SK-N-SH (cell line): ENCODE data around the gene CDH13. TPM values are rescaled to one million over a fixed set of nuclear protein-coding genes. Genes with fewer than 3 reads are reported as not detected.

Experiments used
- CTCF ChIA-PET: fragments of 300-600, 350-600 bp; formaldehyde crosslinking; extraction: SDS; loops from one replicate; lab custom pipeline; 2021; lab: Yijun Ruan, JAX
- POLR2A ChIA-PET: fragments of 350-600 bp; sonication (Branson Sonifier 250); formaldehyde crosslinking; extraction: SDS; loops from one replicate; lab custom pipeline; 2020; ENCODE audit warnings: antibody characterized with exemption, inconsistent platforms; lab: Yijun Ruan, JAX
- DNase-seq: peaks from one replicate; pipeline ENCODE4 v3.0.0; 2012
- H2AFZ ChIP-seq: fragments of 200-600 bp; sonication (generic); 2 replicates; pipeline ENCODE4 v1.8.1; 2016; ENCODE audit warnings: antibody characterized with exemption, mild to moderate bottlenecking, low read depth
- H3F3A ChIP-seq: fragments of 200-600 bp; sonication (generic); replicated peaks from 2 replicates; pipeline ENCODE3; 2016; ENCODE audit warnings: antibody characterized with exemption, mild to moderate bottlenecking; ENCODE audit not compliant: insufficient read depth
- H3K27ac ChIP-seq, 2 experiments: fragments of 200-500 bp in 1 of 2; fragments of 200-600 bp in 1 of 2; sonication (Bioruptor generic) in 1 of 2; sonication (generic), shearing (Covaris generic) in 1 of 2; 2 replicates each; pipeline versions ENCODE4 v1.5.1 to v1.6.1; 2014 to 2016; ENCODE audit warnings: low read depth in 2 of 2, inconsistent platforms in 1 of 2, low read length in 1 of 2, mild to moderate bottlenecking in 1 of 2, mixed read lengths in 1 of 2
- H3K27me3 ChIP-seq: fragments of 200-600 bp; sonication (generic), shearing (Covaris generic); 2 replicates; pipeline ENCODE4 v1.6.1; 2016; ENCODE audit warnings: mixed run types; ENCODE audit not compliant: insufficient read depth
- H3K36me3 ChIP-seq, 2 experiments: fragments of 200-500 bp in 1 of 2; fragments of 200-600 bp in 1 of 2; sonication (Bioruptor generic) in 1 of 2; sonication (generic) in 1 of 2; replicated peaks in 1 of 2; 2 replicates each; pipeline versions ENCODE3 to v1.5.1; 2014 to 2016; ENCODE audit warnings: low read length in 1 of 2, mild to moderate bottlenecking in 1 of 2; ENCODE audit not compliant: insufficient read depth in 2 of 2, control insufficient read depth in 1 of 2
- H3K4me1 ChIP-seq, 2 experiments: fragments of 200-500 bp in 1 of 2; fragments of 200-600 bp in 1 of 2; sonication (Bioruptor generic) in 1 of 2; sonication (generic), shearing (Covaris generic) in 1 of 2; 2 replicates each; pipeline versions ENCODE4 v1.5.1 to v1.6.1; 2014 to 2016; ENCODE audit warnings: low read depth in 1 of 2, low read length in 1 of 2, mixed run types in 1 of 2; ENCODE audit not compliant: insufficient read depth in 2 of 2, control insufficient read depth in 1 of 2
- H3K4me2 ChIP-seq: fragments of 200-600 bp; sonication (generic), shearing (Covaris generic); 2 replicates; pipeline ENCODE4 v1.6.1; 2017; ENCODE audit warnings: mixed run types
- H3K4me3 ChIP-seq, 2 experiments: fragments of 200-500 bp in 1 of 2; fragments of 200-600 bp in 1 of 2; sonication (Bioruptor generic) in 1 of 2; sonication (generic), shearing (Covaris generic) in 1 of 2; 2 replicates each; pipeline versions ENCODE4 v1.5.1 to v1.8.1; 2014 to 2016; ENCODE audit warnings: low read depth in 2 of 2, inconsistent platforms in 1 of 2, low read length in 1 of 2, mild to moderate bottlenecking in 1 of 2, mixed read lengths in 1 of 2, moderate library complexity in 1 of 2
- H3K79me2 ChIP-seq: fragments of 200-600 bp; sonication (generic); 2 replicates; pipeline ENCODE4 v1.8.1; 2017; ENCODE audit warnings: mild to moderate bottlenecking; ENCODE audit not compliant: insufficient read depth
- H3K9ac ChIP-seq: fragments of 200-600 bp; sonication (generic); 2 replicates; pipeline ENCODE4 v1.6.1; 2017; ENCODE audit warnings: mixed run types
- H3K9me2 ChIP-seq: fragments of 200-600 bp; sonication (generic); 2 replicates; pipeline ENCODE4 v1.6.1; 2017; ENCODE audit warnings: mixed run types
- H3K9me3 ChIP-seq: fragments of 200-600 bp; sonication (generic); 2 replicates; pipeline ENCODE4 v1.6.1; 2017; ENCODE audit warnings: mixed run types, mild to moderate bottlenecking, moderate library complexity
- H4K20me1 ChIP-seq: fragments of 200-600 bp; sonication (generic); 2 replicates; pipeline ENCODE4 v1.6.1; 2017; ENCODE audit warnings: mild to moderate bottlenecking, mixed run types; ENCODE audit not compliant: insufficient read depth
- CHD2 ChIP-seq: fragments of 150-350 bp; IDR thresholded peaks from 2 replicates; pipeline ENCODE4 v1.6.1; 2018; ENCODE audit warnings: low read length; ENCODE audit not compliant: partially characterized antibody
- ELF1 ChIP-seq: IDR thresholded peaks from 2 replicates; pipeline ENCODE4 v1.4.0; 2012
- EP300 ChIP-seq, 2 experiments: IDR thresholded peaks; 2 replicates each; pipeline versions ENCODE4 v1.4.0 to v1.6.1; 2012; ENCODE audit warnings: borderline replicate concordance in 1 of 2, low read depth in 1 of 2, low read length in 1 of 2
- FOXM1 ChIP-seq: IDR thresholded peaks from 2 replicates; pipeline ENCODE4 v1.4.0; 2012; ENCODE audit warnings: low read depth, mild to moderate bottlenecking
- GATA2 ChIP-seq: sonication (generic); formaldehyde crosslinking; IDR thresholded peaks from 2 replicates; pipeline ENCODE4 v1.5.0; 2020; ENCODE audit warnings: mild to moderate bottlenecking, missing genetic modification reagents
- NRF1 ChIP-seq: IDR thresholded peaks from 2 replicates; pipeline ENCODE4 v1.6.1; 2012; ENCODE audit warnings: low read depth, mild to moderate bottlenecking, low read length
- RAD21 ChIP-seq: IDR thresholded peaks from 2 replicates; pipeline ENCODE4 v1.6.1; 2012; ENCODE audit warnings: mild to moderate bottlenecking, low read length
- SIN3A ChIP-seq: IDR thresholded peaks from 2 replicates; pipeline ENCODE4 v1.6.1; 2012; ENCODE audit warnings: low read depth, mild to moderate bottlenecking, low read length, moderate library complexity, borderline replicate concordance
- SMC3 ChIP-seq: IDR thresholded peaks from 2 replicates; pipeline ENCODE4 v1.6.1; 2012; ENCODE audit warnings: low read depth, low read length, improper control_type of control experiment
- WGBS: methylation state at CpG from one replicate; pipeline ENCODE4 v1.1.6; 2017; ENCODE audit warnings: low lambda C conversion rate; 5-methylcytosine and 5-hydroxymethylcytosine counted together
- polyA plus RNA-seq, 3 experiments: library from polyadenylated mRNA; depleted of rRNA; stranded (reverse); fragments of >200 nt; gene quantifications; 2 replicates each; pipeline ENCODE4 v1.2.3, GENCODE V29; 2012
- TF ChIP-seq, protein P1 (sequence below): fragments of 150-350 bp; IDR thresholded peaks from 2 replicates; pipeline ENCODE4 v1.6.1; 2017; ENCODE audit warnings: antibody characterized with exemption, low read length, low read depth, borderline replicate concordance
- TF ChIP-seq, protein P2 (sequence below): IDR thresholded peaks from 2 replicates; pipeline ENCODE4 v1.4.0; 2012; ENCODE audit warnings: low read depth, borderline replicate concordance
- TF ChIP-seq, protein P3 (sequence below): fragments of 150-350 bp; IDR thresholded peaks from 2 replicates; pipeline ENCODE4 v1.6.1; 2016; ENCODE audit warnings: mild to moderate bottlenecking, low read depth, low read length

CDH13 gene
- polyA plus RNA-seq, 1 of the 3 experiments (the other 2 are of a cell fraction), result 93.0 TPM

DNA sequence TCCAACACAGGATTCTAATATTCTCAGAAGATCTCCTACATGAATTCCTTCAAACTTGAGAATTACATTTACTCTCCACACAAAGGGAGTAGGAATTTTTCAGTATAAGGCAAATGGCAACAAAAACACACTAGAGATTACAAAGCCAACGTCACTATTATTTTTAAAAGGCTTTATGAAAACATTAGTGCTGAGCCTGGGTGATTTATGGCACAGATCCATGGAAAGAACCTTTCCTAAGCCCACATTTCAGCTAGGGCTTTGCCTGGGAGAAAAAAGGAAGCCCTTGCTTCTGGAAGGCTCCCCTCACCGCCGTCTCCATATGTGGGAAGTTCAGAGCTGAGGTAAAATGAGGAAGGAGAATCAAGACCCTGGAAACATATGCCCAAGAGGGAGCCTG lies 681.6 kb downstream of the CDH13 start:
- Histone ChIP-seq H2AFZ (no peak overlapping the region), H3K4me2 (no peak overlapping the region), H3K27me3 (no peaks in the 10 kb centered on the region), H3K9me3 (no peaks in the 10 kb centered on the region), H3K9me2 (no peaks in the 10 kb centered on the region), H3K4me1 (peaks cover 0 to 6% of the 10 kb centered on the region in 2 experiments; a peak in 2 of 4 replicates), H4K20me1 (no peaks in the 10 kb centered on the region), H3K27ac (no peak overlapping the region; a peak in 1 of 4 replicates), H3K9ac (no peak overlapping the region), H3K79me2 (no peaks in the 10 kb centered on the region), H3K36me3 (no peaks in the 10 kb centered on the region), H3F3A (peaks cover 24% of the 10 kb centered on the region), H3K4me3 (no peak overlapping the region)
- DNase-seq, result no peak
- TF ChIP-seq ELF1 (no peak), GATA2 (CRISPR knock-in tag) (no peak), FOXM1 (no peak), RAD21 (no peak)
- TF ChIP-seq, protein P1, sequence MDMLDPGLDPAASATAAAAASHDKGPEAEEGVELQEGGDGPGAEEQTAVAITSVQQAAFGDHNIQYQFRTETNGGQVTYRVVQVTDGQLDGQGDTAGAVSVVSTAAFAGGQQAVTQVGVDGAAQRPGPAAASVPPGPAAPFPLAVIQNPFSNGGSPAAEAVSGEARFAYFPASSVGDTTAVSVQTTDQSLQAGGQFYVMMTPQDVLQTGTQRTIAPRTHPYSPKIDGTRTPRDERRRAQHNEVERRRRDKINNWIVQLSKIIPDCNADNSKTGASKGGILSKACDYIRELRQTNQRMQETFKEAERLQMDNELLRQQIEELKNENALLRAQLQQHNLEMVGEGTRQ, result no peak
- POLR2A ChIA-PET, result no interaction called here
- CTCF ChIA-PET, result interaction anchor here (1.2 kb wide), 1 partner anchor 20 kb away, joined by 3 read pairs; no protein-coding TSS in a partner anchor
- 32% methylated on average over 3 of the region's 3 CpGs for WGBS

DNA sequence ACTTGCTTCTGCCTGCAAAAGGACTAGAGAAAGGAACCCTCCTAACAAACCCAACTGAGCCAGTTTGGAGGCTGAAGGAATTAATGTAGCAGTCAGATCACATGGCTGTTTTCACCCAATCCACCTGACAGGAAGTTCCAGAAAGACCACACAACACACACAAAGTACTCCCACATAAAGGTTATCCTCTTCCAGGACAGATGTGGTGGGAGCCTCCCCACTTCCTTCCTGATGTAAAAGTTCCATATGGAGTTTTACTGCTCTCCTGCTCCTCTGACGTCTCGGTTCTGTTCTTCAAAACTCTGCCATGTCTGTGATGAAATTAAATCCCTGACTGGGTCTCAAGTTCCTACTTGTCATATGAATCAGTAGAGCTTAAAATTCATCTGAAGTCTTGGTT lies 684.0 kb downstream of the CDH13 start:
- no peaks in the 10 kb centered on the region for H3K9me2 ChIP-seq
- no peaks in the 10 kb centered on the region; the same call in 1 of the 2 replicates for H3K79me2 ChIP-seq
- no peaks in the 10 kb centered on the region for H3K27me3 ChIP-seq
- 26% methylated on average over 2 of the region's 2 CpGs for WGBS
- no peaks in the 10 kb centered on the region; a peak in 1 of 4 replicates for H3K4me1 ChIP-seq
- H3K9me3 ChIP-seq, result no peaks in the 10 kb centered on the region
- H2AFZ ChIP-seq, result no peak overlapping the region
- no peaks in the 10 kb centered on the region for H3K36me3 ChIP-seq
- TF ChIP-seq CHD2 (no peak), NRF1 (no peak), EP300 (IDR thresholded peaks at IDR 0.05; ENCODE audit: borderline replicate concordance in 1 of 2, low read depth in 1 of 2, low read length in 1 of 2) (no peak), SIN3A (no peak), SMC3 (no peak)
- TF ChIP-seq, protein P2, sequence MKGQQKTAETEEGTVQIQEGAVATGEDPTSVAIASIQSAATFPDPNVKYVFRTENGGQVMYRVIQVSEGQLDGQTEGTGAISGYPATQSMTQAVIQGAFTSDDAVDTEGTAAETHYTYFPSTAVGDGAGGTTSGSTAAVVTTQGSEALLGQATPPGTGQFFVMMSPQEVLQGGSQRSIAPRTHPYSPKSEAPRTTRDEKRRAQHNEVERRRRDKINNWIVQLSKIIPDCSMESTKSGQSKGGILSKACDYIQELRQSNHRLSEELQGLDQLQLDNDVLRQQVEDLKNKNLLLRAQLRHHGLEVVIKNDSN, result no peak
- TF ChIP-seq, protein P3, sequence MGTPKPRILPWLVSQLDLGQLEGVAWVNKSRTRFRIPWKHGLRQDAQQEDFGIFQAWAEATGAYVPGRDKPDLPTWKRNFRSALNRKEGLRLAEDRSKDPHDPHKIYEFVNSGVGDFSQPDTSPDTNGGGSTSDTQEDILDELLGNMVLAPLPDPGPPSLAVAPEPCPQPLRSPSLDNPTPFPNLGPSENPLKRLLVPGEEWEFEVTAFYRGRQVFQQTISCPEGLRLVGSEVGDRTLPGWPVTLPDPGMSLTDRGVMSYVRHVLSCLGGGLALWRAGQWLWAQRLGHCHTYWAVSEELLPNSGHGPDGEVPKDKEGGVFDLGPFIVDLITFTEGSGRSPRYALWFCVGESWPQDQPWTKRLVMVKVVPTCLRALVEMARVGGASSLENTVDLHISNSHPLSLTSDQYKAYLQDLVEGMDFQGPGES, result no peak
- no peak overlapping the region for H3K4me2 ChIP-seq
- no peak overlapping the region for H3K9ac ChIP-seq
- H4K20me1 ChIP-seq, result no peaks in the 10 kb centered on the region
- no peak for DNase-seq
- H3F3A ChIP-seq, result peaks cover 6% of the 10 kb centered on the region
- no peak overlapping the region for H3K4me3 ChIP-seq
- no peak overlapping the region for H3K27ac ChIP-seq
- ChIA-PET POLR2A (no interaction called here), CTCF (no interaction called here)
